Limb (tissue), 2 donors: Measurements from ENCODE around the gene RNU2-63P.
"Not testable (repeated sequence)": the region's sequence is repeated elsewhere in the genome, so short reads cannot be mapped to it uniquely, and the experiment has no call there.

ENCODE experiments used
- DNase-seq, 2 donors: peaks; one replicate each; pipeline ENCODE4 v3.0.0-alpha.2; 2016; ENCODE audit errors: extremely low spot score in 2 of 2

RNU2-63P gene

GRCh38 chr2:88016086-88016959, at the start of gene RNU2-63P:
RNU2-63P (minus strand) TSS chr2:88016547.
- DNase-seq: peak; percentile 84 to 91

GRCh38 chr2:88061295-88061694, 44.9 kb upstream of the RNU2-63P start:
- DNase-seq: no peak

GRCh38 chr2:88060907-88061275, 44.5 kb upstream of the RNU2-63P start:
- DNase-seq: no peak

- DNase-seq: peak in 1 of 2 donors; percentile 56
Observed at GRCh38 chr2:88059979-88060906, 43.9 kb upstream of the RNU2-63P start.

GRCh38 chr2:88058191-88058590, 41.8 kb upstream of the RNU2-63P start:
- DNase-seq: no peak

GRCh38 chr2:88057437-88057844, 41.1 kb upstream of the RNU2-63P start:
- no peak for DNase-seq

- peak; percentile 92 to 94 for DNase-seq
Observed at GRCh38 chr2:88055371-88056128, 39.2 kb upstream of the RNU2-63P start, which contains the start of gene KRCC1. KRCC1 (minus strand) TSS chr2:88055783; CDS start chr2:88028563, 27,220 bp downstream.

GRCh38 chr2:88054782-88055370, 38.5 kb upstream of the RNU2-63P start:
- peak in 1 of 2 donors; percentile 44 for DNase-seq

GRCh38 chr2:88053934-88054781, 37.8 kb upstream of the RNU2-63P start:
- no peak for DNase-seq

- DNase-seq: no peak
Observed at GRCh38 chr2:88053296-88053695, 36.9 kb upstream of the RNU2-63P start.

- DNase-seq: no peak
Observed at GRCh38 chr2:88051792-88052191, 35.4 kb upstream of the RNU2-63P start.

GRCh38 chr2:88049622-88050021, 33.3 kb upstream of the RNU2-63P start:
- no peak for DNase-seq

- DNase-seq: no peak
Observed at GRCh38 chr2:88048541-88048940, 32.2 kb upstream of the RNU2-63P start.

- DNase-seq: not testable (repeated sequence)
Observed at GRCh38 chr2:88045561-88045960, 29.2 kb upstream of the RNU2-63P start.

- no peak for DNase-seq
Observed at GRCh38 chr2:88042476-88042875, 26.1 kb upstream of the RNU2-63P start.

- DNase-seq: no peak
Observed at GRCh38 chr2:88038263-88039105, 22.1 kb upstream of the RNU2-63P start.

- DNase-seq: no peak
Observed at GRCh38 chr2:88036606-88037005, 20.3 kb upstream of the RNU2-63P start.

GRCh38 chr2:88036182-88036581, 19.8 kb upstream of the RNU2-63P start:
- no peak for DNase-seq

- no peak for DNase-seq
Observed at GRCh38 chr2:88032070-88032702, 15.8 kb upstream of the RNU2-63P start.
